ENCODE measurements around the gene C14orf93. TPM values are rescaled to one million over a fixed set of nuclear protein-coding genes. Genes with fewer than 3 reads are reported as not detected.
"Not testable (repeated sequence)": the region's sequence is repeated elsewhere in the genome, so short reads cannot be mapped to it uniquely, and the experiment has no call there.

C14orf93 gene
- total RNA-seq, 2 experiments from 2014 or later = 11.4 to 11.6 TPM

DNA sequence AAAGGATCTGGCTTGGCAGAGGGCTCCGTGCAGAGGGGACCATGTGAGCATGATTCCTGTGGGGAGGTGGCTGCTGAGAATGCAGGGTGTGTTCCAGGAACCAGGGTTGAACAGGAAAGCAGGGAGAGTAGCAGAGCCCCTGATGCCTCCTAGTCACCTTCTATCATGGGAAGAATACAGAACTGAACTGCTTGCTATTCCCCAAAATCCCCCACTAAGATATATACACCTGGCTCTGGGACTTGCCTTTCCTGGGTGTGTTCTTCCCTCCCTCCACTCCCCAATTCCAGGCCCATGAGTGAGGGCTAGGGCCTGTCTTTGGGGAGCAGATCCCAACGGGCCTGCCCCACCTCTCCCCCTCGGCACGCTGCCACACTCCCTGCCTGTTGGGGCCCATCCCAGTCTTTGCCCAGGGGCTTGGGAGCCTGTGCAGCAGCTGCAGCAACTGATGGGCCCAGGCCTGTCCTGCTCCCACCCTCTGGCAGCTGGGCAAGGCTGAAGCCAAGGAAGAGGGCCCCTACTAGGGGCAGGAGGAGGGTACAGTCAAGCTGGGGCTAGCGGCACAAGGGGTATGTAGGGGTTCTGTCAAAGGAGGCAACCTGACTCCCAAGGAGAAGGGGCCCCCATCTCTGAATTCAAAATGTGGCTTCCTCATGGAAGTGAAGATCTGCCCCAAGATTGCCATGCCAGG is 30.8 kb downstream of the C14orf93 start:
- DNase-seq (no peak), ATAC-seq (ENCODE audit: low read depth) (no peak)
- Mint-ChIP-seq H3K4me1 (peaks cover 7% of the 10 kb centered on the region), H3K27ac (no peak overlapping the region), H3K27me3 (peaks cover 23% of the 10 kb centered on the region), H3K4me3 (no peak overlapping the region), H3K36me3 (no peaks in the 10 kb centered on the region), H3K9me3 (no peaks in the 10 kb centered on the region)
- POLR2A ChIA-PET = no interaction called here

DNA sequence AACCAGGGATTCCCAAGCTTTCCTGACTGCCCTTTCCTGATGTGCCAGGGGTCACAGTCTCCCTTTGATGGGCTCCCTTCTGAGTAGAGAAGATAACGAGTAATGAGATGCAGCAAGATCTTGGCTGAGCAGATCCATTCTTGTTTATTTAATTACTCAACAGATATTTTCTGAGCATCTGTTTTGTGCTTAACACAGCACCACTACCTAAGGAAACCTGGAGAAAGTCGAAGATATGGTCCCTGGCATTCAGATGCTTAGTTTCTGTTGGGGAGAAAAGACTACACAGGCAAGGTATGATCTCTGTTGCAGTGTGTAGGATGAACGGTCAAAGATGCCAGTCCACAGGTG is 31.5 kb downstream of the C14orf93 start:
- peaks cover 7% of the 10 kb centered on the region for H3K4me1 Mint-ChIP-seq
- H3K27me3 Mint-ChIP-seq = peaks cover 23% of the 10 kb centered on the region
- H3K36me3 Mint-ChIP-seq = no peaks in the 10 kb centered on the region
- DNase-seq (no peak), ATAC-seq (ENCODE audit: low read depth) (no peak)
- POLR2A ChIA-PET = no interaction called here
- no peak overlapping the region for H3K27ac Mint-ChIP-seq
- no peaks in the 10 kb centered on the region for H3K9me3 Mint-ChIP-seq
- H3K4me3 Mint-ChIP-seq = no peak overlapping the region

DNA sequence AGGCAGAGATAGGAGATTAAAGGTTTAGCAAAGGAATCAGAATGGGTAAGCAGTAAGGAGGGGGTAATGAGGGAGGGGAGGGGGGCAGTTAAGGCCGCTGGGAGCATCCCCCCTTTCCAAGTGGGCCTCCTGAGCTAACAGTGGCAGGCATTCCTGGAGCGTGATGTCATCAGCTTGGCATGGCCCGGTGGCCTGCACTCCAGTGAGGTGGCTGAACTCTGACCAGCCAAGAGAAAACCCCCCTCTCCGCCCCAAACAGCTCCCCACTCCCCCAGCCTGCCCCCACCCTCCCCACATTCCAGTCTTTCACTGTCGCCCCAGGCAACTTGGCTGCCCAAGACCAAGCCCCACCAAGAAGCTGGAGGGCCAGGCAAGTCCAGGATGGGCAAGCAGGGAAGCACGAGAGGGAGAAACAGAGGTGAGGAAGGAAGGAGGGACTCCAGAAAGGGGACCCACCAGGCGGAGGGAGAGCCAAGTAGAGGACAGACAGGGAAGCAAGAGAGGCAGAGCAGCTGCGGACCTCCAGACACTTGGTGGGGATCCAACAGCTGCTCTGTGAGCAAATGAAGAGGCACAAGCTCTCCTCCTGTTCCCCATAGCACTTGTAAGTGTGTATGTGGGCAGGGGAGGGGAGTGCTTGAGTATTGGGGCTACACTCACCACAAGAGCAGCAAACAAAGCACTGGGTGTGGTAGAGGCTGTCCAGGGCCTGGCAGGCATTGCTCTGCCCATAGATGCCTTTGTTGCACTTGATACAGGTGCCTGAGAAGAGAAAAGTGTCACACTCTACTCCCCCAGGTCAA is 32.1 kb downstream of the C14orf93 start:
- H3K27me3 Mint-ChIP-seq = peaks cover 23% of the 10 kb centered on the region
- POLR2A ChIA-PET = no interaction called here
- peaks cover 7% of the 10 kb centered on the region for H3K4me1 Mint-ChIP-seq
- H3K36me3 Mint-ChIP-seq = no peaks in the 10 kb centered on the region
- DNase-seq (no peak), ATAC-seq (ENCODE audit: low read depth) (no peak)
- H3K27ac Mint-ChIP-seq = no peak overlapping the region
- H3K4me3 Mint-ChIP-seq = no peak overlapping the region
- no peaks in the 10 kb centered on the region for H3K9me3 Mint-ChIP-seq

DNA sequence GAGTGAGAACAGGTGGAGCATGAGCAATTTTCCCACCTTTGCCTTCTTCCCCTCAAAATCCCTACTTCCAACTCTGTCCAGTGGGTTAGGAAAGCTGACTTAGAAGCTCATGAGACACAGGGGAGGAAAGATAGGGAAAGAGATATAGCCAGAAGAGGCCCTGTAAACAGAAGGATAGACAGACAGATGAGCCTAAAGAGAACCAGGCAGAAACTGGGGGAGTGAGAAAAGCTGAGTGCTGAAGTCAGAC is 32.6 kb downstream of the C14orf93 start:
- no peak overlapping the region for H3K27ac Mint-ChIP-seq
- no peak for DNase-seq
- POLR2A ChIA-PET = no interaction called here
- no peaks in the 10 kb centered on the region for H3K36me3 Mint-ChIP-seq
- no peak overlapping the region for H3K4me3 Mint-ChIP-seq
- no peak for ATAC-seq (ENCODE audit: low read depth)
- H3K9me3 Mint-ChIP-seq = no peaks in the 10 kb centered on the region
- H3K27me3 Mint-ChIP-seq = peaks cover 25% of the 10 kb centered on the region
- peaks cover 7% of the 10 kb centered on the region for H3K4me1 Mint-ChIP-seq

DNA sequence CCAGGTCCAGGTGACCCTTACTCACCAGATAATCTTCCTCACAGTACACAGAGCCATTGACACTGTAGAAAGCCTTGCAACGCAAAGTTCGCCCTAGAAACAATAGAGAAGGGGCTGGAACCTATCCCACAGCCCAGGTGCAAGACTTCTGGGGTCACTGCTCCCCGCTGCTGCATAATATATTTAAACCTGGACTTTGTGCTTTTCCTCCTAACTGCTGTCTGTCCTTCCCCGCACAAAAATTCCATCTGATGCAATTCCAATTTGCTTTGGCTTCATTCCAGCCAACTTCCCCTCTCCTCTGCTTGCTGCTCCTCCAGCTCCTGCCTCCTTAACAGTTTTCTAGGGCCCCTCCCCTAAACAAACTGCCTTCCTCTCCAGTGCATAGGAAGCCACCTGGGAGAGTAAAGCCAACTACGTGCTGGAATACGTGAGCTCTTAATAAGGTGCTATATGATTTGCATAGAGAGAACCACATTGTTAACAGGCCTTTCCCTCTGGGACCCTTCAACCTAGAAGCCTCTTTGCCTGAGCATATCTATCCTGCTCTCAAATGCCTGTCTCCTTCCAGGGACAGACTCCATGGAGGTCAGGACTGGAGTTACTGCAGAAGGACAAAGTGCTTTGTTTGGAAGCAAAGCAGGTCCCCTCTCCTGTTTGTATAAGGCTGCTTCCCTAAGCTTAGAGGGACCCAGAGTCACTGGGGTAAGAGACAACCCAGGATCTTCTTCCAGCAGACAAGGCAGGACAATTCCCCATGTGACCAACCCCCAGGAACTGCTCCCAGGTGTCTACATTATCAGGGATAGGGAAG is 33.1 kb downstream of the C14orf93 start:
- DNase-seq (no peak), ATAC-seq (ENCODE audit: low read depth) (no peak)
- Mint-ChIP-seq H3K27me3 (peaks cover 26% of the 10 kb centered on the region), H3K4me3 (no peak overlapping the region), H3K36me3 (no peaks in the 10 kb centered on the region), H3K9me3 (no peaks in the 10 kb centered on the region), H3K4me1 (peaks cover 7% of the 10 kb centered on the region), H3K27ac (no peak overlapping the region)
- POLR2A ChIA-PET = no interaction called here

DNA sequence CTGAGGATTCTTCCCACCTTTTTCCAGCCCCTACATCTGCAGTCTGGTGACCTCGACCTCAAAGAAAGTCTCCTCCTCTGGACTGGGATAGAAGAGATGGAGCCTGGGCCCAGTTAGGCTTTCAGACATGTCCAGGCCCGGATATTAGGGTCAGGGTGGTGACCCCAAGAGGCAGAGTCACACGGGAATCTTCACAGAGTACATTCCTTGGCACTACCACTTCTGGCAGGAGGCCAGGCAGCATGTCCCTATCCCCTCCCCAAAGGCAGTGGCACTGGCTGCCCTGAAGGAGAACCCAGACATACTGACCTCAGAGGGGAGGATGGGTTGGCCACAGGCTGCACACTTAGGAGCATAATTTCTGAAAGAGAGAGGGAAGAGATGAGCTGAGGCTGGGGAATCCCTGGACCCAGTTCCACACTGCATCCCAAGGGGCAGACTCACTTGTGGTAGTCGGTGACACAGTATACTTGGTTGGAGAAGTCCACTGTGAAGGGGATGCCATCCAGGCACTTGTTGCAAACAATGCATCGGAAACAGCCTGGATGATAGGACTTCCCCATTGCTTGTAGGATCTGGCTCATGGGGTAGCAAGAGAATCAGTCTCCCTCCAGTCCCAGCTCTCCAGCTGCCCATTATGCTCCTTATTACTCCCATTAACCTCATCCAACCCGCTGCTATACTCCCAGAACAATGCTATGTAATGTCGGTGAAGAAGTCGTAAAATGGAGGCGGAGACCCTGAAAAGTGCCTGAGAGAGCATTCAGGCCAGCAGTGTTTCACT is 35.2 kb downstream of the C14orf93 start:
- DNase-seq (no peak), ATAC-seq (ENCODE audit: low read depth) (no peak)
- H3K4me1 Mint-ChIP-seq = peaks cover 3% of the 10 kb centered on the region
- no peak overlapping the region for H3K27ac Mint-ChIP-seq
- no peaks in the 10 kb centered on the region for H3K36me3 Mint-ChIP-seq
- no peak overlapping the region for H3K4me3 Mint-ChIP-seq
- POLR2A ChIA-PET = no interaction called here
- no peaks in the 10 kb centered on the region for H3K9me3 Mint-ChIP-seq
- peaks cover 18% of the 10 kb centered on the region for H3K27me3 Mint-ChIP-seq

DNA sequence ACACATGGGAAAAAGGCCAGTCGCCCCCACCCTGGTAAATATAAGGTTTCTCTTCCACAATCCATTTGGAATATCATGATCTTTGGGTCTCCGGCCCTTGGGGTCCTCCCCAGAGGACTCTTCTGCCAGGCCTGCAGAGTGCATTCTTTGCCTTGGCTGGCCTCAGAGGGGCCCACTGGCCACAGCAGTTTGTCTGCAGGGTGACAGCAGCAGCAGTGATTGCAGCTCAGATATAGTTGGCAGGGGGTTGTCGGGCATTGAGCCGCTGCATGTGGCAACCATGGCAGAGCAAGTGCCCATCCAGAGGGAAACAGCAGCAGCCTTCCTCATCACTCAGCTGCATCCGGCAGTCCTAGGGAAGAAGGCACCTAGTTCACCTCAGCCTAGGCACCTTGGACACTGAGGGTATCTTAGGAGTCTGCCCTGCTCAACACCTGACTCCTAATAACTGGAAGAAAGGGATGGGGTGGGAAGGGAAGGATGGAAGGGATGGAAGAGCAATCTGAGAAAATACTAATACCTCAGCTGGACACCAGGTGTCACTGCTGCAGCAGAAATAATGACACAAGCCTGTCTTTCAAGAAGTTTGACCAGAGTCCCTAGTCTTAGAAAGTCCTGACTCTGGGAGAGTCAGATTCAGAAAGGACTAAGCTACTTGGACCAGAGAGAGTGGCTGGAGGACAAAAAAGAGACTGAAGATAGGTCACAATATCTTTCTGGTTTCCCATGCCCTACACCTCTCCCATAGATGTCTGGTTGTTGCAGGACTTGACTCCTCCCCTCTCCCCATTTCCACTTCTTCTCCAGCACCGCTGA is 36.5 kb downstream of the C14orf93 start:
- DNase-seq = no peak
- POLR2A ChIA-PET = interaction anchor here (1.1 to 2.1 kb wide), 3 partner anchors 8 to 85 kb away, joined by 3 to 6 read pairs (median 3); partner anchors contain the start of gene CDH24
- H3K4me1 Mint-ChIP-seq = no peaks in the 10 kb centered on the region
- H3K4me3 Mint-ChIP-seq = no peak overlapping the region
- no peaks in the 10 kb centered on the region for H3K9me3 Mint-ChIP-seq
- no peak for ATAC-seq (ENCODE audit: low read depth)
- H3K36me3 Mint-ChIP-seq = no peaks in the 10 kb centered on the region
- peaks cover 11% of the 10 kb centered on the region for H3K27me3 Mint-ChIP-seq
- no peak overlapping the region for H3K27ac Mint-ChIP-seq

DNA sequence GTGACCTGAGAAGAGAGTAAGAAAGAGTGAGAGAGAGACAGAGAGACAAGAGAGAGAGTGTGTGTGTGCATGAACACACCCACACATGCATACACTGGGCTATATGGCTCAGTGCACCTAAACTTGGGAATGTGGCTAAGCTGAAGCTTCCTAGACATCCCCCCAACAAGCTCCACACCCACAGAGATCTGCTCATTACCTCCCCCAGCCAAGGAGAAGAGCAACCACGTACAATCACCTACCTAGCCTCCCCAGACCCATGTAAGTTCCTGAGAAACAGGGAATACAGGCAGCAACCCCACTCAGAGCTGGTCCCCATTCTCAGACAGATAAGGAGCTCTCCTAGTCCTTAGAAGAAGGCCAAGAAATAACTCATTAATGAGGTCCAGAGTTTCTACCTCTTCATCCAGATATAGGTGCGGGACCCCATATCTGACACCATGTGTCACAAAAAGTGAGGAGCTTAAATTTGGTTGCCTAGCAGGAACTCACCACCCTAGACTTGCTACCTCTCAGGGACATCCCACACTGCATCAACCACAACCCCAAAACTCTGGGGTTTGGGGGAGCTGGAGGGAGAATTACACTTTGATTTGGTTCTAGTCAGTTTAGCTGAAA is 37.5 kb downstream of the C14orf93 start:
- ATAC-seq (ENCODE audit: low read depth) (no peak), DNase-seq (no peak)
- H3K27ac Mint-ChIP-seq = no peak overlapping the region
- POLR2A ChIA-PET = interaction anchor here (1.1 to 2.1 kb wide), 3 partner anchors 9 to 86 kb away, joined by 3 to 6 read pairs (median 3); partner anchors contain the start of gene CDH24
- H3K4me3 Mint-ChIP-seq = no peak overlapping the region
- peaks cover 10% of the 10 kb centered on the region for H3K27me3 Mint-ChIP-seq
- H3K4me1 Mint-ChIP-seq = no peaks in the 10 kb centered on the region
- H3K36me3 Mint-ChIP-seq = no peaks in the 10 kb centered on the region
- no peaks in the 10 kb centered on the region for H3K9me3 Mint-ChIP-seq

DNA sequence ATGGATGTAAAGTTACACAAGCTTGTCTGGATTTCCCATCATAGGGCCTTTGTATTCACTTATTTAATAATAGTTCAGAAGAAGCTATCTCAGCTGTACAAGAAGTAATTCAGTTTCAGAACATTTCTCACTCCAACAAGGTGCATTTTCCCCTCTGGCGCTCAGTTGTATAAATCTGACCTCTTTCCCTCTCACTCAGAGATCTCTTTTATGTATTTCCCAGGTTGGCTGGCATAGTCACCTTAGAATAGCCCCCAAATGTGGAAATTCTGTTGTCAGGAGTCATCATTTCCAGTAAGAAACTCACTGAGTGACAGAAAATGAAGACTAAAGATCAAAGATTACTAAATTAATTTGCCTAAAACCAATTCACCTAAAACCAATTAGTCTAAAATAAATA is 38.8 kb downstream of the C14orf93 start:
- Mint-ChIP-seq H3K4me1 (no peaks in the 10 kb centered on the region), H3K27ac (no peak overlapping the region), H3K36me3 (no peaks in the 10 kb centered on the region), H3K27me3 (peaks cover 6% of the 10 kb centered on the region), H3K9me3 (no peaks in the 10 kb centered on the region), H3K4me3 (no peak overlapping the region)
- POLR2A ChIA-PET = no interaction called here
- ATAC-seq (ENCODE audit: low read depth) = no peak
- DNase-seq = no peak

DNA sequence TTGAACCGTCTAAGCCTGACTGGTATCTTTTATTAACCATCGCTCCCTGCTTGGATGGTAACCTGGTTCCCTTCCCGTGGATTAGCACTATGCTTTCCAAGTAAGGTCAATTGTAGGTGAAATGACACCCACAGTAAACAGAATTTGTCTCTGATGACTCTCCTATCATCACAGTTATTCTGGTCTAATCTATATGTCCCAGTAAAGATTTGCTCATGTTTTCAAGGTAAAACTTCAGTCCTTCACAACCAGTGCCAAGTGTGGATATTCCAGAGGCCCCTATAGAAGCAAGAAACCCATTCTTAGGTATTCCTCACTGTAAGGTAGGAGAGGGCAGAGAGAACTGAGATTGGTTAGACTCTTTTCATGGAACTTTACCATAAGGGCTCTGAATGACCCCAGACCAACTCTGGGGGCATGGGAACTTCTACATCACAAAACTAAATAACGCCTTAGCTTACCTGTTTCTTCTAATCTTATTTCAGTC is 43.1 kb downstream of the C14orf93 start:
- no peaks in the 10 kb centered on the region for H3K36me3 Mint-ChIP-seq
- POLR2A ChIA-PET = no interaction called here
- H3K4me1 Mint-ChIP-seq = no peaks in the 10 kb centered on the region
- DNase-seq (no peak), ATAC-seq (ENCODE audit: low read depth) (no peak)
- H3K27ac Mint-ChIP-seq = no peak overlapping the region
- H3K27me3 Mint-ChIP-seq = peaks cover 7% of the 10 kb centered on the region
- no peaks in the 10 kb centered on the region for H3K9me3 Mint-ChIP-seq
- no peak overlapping the region for H3K4me3 Mint-ChIP-seq

DNA sequence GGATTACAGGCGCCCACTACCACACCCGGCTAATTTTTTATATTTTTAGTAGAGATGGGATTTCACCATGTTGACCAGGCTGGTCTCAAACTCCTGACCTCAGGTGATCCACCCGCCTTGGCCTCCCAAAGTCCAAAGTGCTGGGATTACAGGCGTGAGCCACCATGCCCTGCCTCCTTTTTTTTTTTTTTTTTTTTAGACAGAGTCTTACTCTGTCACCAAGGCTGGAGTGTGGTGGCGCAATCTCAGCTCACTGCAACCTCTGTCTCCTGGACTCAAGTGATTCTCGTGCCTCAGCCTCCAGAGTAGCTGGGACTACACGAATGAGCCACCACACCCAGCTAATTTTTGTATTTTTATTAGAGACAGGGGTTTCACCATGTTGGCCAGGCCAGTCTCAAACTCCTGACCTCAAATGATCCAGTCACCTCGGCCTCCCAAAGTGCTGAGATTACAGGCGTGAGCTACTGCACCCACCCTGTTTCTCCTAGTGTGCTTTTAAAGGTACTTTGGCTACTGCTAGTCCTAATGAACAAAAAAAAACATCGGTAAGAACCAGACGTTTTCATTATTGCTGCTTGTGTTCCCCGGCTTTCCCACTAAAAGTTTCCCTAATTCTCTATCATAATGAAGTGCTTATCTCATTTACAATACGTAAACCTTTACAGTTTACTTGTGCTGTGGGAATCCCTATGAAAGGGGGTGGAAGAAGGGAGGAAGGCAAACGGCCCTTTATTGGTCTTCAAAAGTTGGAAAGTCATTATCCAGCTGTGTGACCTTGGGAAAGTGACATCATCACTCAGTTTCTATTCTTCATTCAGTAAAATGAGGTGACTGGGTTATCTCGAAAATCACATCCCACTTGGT is 43.8 kb downstream of the C14orf93 start:
- POLR2A ChIA-PET; H3K27ac Mint-ChIP-seq; H3K9me3 Mint-ChIP-seq; ATAC-seq (ENCODE audit: low read depth); H3K4me3 Mint-ChIP-seq; DNase-seq; H3K27me3 Mint-ChIP-seq; H3K36me3 Mint-ChIP-seq; H3K4me1 Mint-ChIP-seq: not testable (repeated sequence)

Measured in activated naive CD8-positive, alpha-beta T cell treated with anti-CD3 and anti-CD28 coated beads, Interleukin-2, amount 10 ng/mL, durations not matched to agents 7 days and 5 days (primary cell).